HG03439 (cell line): ENCODE results near the gene ADGRV1.
"Not testable (repeated sequence)": the region's sequence is repeated elsewhere in the genome, so short reads cannot be mapped to it uniquely, and the experiment has no call there.

Experiments
- ATAC-seq: cut with Tn5 transposase; IDR thresholded peaks from one replicate; pipeline ENCODE4 v1.9.1; 2021; ENCODE audit warnings: mild to moderate bottlenecking, moderate library complexity; ENCODE audit not compliant: unreplicated experiment

The ADGRV1 gene

GRCh38 chr5:91018712-91019371 is 460.2 kb downstream of the ADGRV1 start:
- no peak for ATAC-seq

- ATAC-seq = no peak
Measured at GRCh38 chr5:91020065-91020800, 461.6 kb downstream of the ADGRV1 start.

GRCh38 chr5:91022518-91022917 is 463.9 kb downstream of the ADGRV1 start:
- ATAC-seq = no peak

GRCh38 chr5:91024206-91024605 is 465.6 kb downstream of the ADGRV1 start:
- no peak for ATAC-seq

GRCh38 chr5:91024727-91025126 is 466.1 kb downstream of the ADGRV1 start:
- no peak for ATAC-seq

- ATAC-seq = no peak
Measured at GRCh38 chr5:91025449-91025848, 466.9 kb downstream of the ADGRV1 start.

- no peak for ATAC-seq
Measured at GRCh38 chr5:91025956-91026355, 467.4 kb downstream of the ADGRV1 start.

GRCh38 chr5:91026466-91026865 is 467.9 kb downstream of the ADGRV1 start:
- ATAC-seq = no peak

GRCh38 chr5:91027405-91028139 is 469.0 kb downstream of the ADGRV1 start:
- no peak for ATAC-seq

GRCh38 chr5:91028499-91028956 is 469.9 kb downstream of the ADGRV1 start:
- no peak for ATAC-seq

GRCh38 chr5:91030521-91031401 is 472.2 kb downstream of the ADGRV1 start:
- no peak for ATAC-seq

GRCh38 chr5:91031402-91031752 is 472.8 kb downstream of the ADGRV1 start:
- ATAC-seq = no peak

- no peak for ATAC-seq
Measured at GRCh38 chr5:91032125-91032524, 473.5 kb downstream of the ADGRV1 start.

GRCh38 chr5:91033370-91033769 is 474.8 kb downstream of the ADGRV1 start:
- no peak for ATAC-seq

GRCh38 chr5:91038180-91038808 is 479.7 kb downstream of the ADGRV1 start:
- ATAC-seq = no peak

GRCh38 chr5:91041132-91041531 is 482.5 kb downstream of the ADGRV1 start:
- not testable (repeated sequence) for ATAC-seq

- ATAC-seq = no peak
Measured at GRCh38 chr5:91042247-91042935, 483.8 kb downstream of the ADGRV1 start.

- no peak for ATAC-seq
Measured at GRCh38 chr5:91042936-91043255, 484.3 kb downstream of the ADGRV1 start.

GRCh38 chr5:91048073-91048472 is 489.5 kb downstream of the ADGRV1 start:
- ATAC-seq = no peak

GRCh38 chr5:91049112-91049511 is 490.5 kb downstream of the ADGRV1 start:
- no peak for ATAC-seq
